Tibial artery (tissue), 4 donors: Measurements from ENCODE around the gene BHMT2.

Experiments
- DNase-seq, 2 donors: peaks; one replicate each; pipeline ENCODE4 v3.0.0-alpha.2; 2019
- H3K27ac ChIP-seq, 2 donors: fragments of 200-600 bp; sonication (generic) in 1 of 2; 1 replicate in 1 of 2; 2 replicates in 1 of 2; pipeline ENCODE4 v1.5.1; 2018 to 2019; ENCODE audit warnings: mild to moderate bottlenecking in 1 of 2
- H3K27me3 ChIP-seq, 2 donors: fragments of 200-600 bp; sonication (generic) in 1 of 2; one replicate each; pipeline versions ENCODE4 v1.5.1 to v1.6.0; 2016 to 2019
- H3K36me3 ChIP-seq, 3 donors: fragments of 200-600 bp; sonication (generic) in 2 of 3; one replicate each; pipeline ENCODE4 v1.5.1; 2016 to 2019; ENCODE audit warnings: mild to moderate bottlenecking in 2 of 3
- H3K4me1 ChIP-seq, 4 donors: fragments of 200-600 bp; sonication (generic) in 2 of 4; 1 replicate in 3 of 4; 2 replicates in 1 of 4; pipeline ENCODE4 v1.5.1; 2016 to 2019
- H3K4me3 ChIP-seq, 2 donors: fragments of 200-600 bp; sonication (generic) in 1 of 2; 1 replicate in 1 of 2; 2 replicates in 1 of 2; pipeline ENCODE4 v1.5.1; 2018 to 2019; ENCODE audit warnings: mild to moderate bottlenecking in 2 of 2
- H3K9me3 ChIP-seq, 3 donors: fragments of 200-600 bp; sonication (generic) in 1 of 3; one replicate each; pipeline ENCODE4 v1.5.1; 2016 to 2019
- CTCF ChIP-seq, 2 experiments: fragments of 200-600 bp in 1 of 2; fragments of 450-650 bp in 1 of 2; IDR thresholded peaks; one replicate each; pipeline ENCODE4 v1.5.1; 2017 to 2019; ENCODE audit warnings: antibody characterized with exemption in 2 of 2, mild to moderate bottlenecking in 1 of 2, moderate library complexity in 1 of 2
- intact Hi-C: fragments of 100-400 bp; cut with DNase I; formaldehyde crosslinking; loops from one replicate; pipeline ENCODE4 v1.15.0; 2023; ENCODE audit warnings: low total_unique reads

Gene BHMT2

DNA sequence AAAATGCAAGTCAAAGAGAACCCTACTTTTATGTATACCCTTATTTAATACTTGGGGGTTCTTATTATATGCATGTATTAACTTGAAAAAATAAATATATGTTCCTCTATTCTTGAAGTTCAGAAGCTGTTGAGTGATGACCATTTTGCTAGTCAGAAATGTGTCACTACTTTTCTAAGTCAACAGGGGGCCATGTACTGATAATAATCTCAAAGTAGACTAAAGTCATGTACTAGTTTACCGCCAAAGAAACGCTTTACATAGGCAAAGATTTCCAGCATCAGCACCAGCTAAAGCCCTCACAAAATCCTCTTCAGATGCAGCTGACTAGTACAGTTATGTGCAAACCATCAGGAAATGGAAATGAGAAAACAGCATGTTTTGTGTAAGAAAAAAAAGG, 36.3 kb downstream of the BHMT2 start:
- Histone ChIP-seq H3K4me3 (no peak overlapping the region), H3K27me3 (peaks cover 0 to 10% of the 10 kb centered on the region in 2 donors), H3K27ac (no peak overlapping the region), H3K4me1 (peaks cover 0 to 16% (median 7%) of the 10 kb centered on the region in 4 donors), H3K36me3 (no peaks in the 10 kb centered on the region), H3K9me3 (no peaks in the 10 kb centered on the region)
- DNase-seq, result no peak
- intact Hi-C loops, result no loop called here
- no peak for TF ChIP-seq CTCF (IDR thresholded peaks at IDR 0.05)

GRCh38 chr5:79107020-79107796, 37.6 kb downstream of the BHMT2 start:
- Histone ChIP-seq H3K9me3 (no peaks in the 10 kb centered on the region), H3K27me3 (peaks cover 0 to 22% of the 10 kb centered on the region in 2 donors), H3K27ac (no peak overlapping the region), H3K36me3 (no peaks in the 10 kb centered on the region), H3K4me3 (no peak overlapping the region), H3K4me1 (peaks cover 0 to 25% (median 10%) of the 10 kb centered on the region in 4 donors)
- DNase-seq, result no peak
- TF ChIP-seq CTCF (IDR thresholded peaks at IDR 0.05), result no peak
- intact Hi-C loops, result no loop called here

GRCh38 chr5:79108086-79108485, 38.5 kb downstream of the BHMT2 start:
- Histone ChIP-seq H3K27me3 (peaks cover 0 to 31% of the 10 kb centered on the region in 2 donors), H3K27ac (no peak overlapping the region)

DNA sequence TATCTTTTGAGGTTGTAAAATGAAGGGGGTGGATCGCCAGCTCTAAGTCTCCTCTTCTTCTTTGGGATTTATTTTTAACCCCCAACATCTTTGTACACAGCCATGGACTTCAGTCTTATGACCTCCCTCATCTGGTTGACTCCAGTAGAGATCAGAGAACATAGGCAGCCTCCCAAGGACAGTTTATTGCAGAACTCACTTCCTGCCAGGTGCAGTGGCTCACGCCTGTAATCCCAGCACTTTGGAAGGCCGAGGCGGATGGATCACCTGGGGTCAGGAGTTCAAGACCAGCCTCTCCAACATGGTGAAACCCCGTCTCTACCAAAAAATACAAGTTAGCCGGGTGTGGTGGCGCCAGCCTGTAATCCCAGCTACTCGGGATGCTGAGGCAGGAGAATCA, 39.2 kb downstream of the BHMT2 start:
- Histone ChIP-seq H3K36me3 (no peaks in the 10 kb centered on the region), H3K9me3 (no peaks in the 10 kb centered on the region), H3K4me3 (no peak overlapping the region), H3K27ac (no peak overlapping the region), H3K4me1 (peaks cover 0 to 29% (median 11%) of the 10 kb centered on the region in 4 donors), H3K27me3 (peaks cover 0 to 31% of the 10 kb centered on the region in 2 donors)
- no peak for DNase-seq
- no peak for TF ChIP-seq CTCF (IDR thresholded peaks at IDR 0.05)
- intact Hi-C loops, result no loop called here

More at GRCh38 chr5:79108086-79108485, 38.5 kb downstream of the BHMT2 start:
- no peak overlapping the region for H3K4me3 ChIP-seq
- H3K4me1 ChIP-seq, result peaks cover 0 to 29% (median 11%) of the 10 kb centered on the region in 4 donors
- intact Hi-C loops, result no loop called here
- H3K36me3 ChIP-seq, result no peaks in the 10 kb centered on the region
- no peak for DNase-seq
- no peaks in the 10 kb centered on the region for H3K9me3 ChIP-seq
- TF ChIP-seq CTCF (IDR thresholded peaks at IDR 0.05), result no peak

DNA sequence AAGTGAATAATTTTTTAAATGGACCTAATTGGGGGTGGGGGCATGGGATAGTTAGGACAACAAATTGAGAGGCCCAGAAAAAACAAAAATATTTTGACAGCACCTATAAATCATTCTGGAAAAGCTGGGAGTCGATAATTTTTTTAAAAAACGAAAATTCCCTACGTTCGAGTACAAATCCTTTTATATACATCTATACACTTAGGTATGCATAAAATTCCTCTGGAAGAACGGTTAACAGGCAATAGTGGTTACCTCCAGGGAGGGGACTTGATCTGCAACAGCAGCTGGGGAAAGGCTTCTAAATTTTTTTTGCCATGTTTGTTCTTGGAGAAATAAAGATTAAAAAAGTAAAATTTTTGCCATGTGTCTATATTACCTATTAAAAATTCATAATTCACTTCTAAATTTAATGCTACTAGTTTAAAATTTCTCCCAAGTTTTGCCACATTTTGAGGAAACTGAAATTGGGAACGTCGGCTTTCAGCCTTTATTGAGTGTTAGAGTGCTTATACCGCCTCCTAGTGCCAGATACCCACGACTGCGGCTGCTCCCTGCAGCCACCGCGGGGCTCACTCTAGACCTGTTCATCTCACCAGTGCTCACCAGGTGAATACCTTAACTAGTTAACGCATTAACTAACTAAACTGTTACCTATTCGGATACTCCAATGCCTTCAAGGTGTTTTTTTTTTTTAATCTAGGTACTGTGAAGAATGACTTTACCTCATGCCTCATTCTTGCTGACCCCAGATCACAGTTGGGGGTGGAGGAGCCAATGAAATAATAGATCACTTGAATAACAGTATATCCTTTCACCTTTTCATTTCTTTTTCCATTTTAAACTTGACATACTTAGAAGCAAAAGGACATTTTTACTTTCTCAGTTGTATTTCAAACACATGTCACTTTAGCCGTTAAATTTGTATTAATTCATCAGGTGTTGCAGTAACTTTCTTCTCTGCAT, 40.2 kb downstream of the BHMT2 start:
- Histone ChIP-seq H3K27ac (no peak overlapping the region), H3K4me3 (no peak overlapping the region), H3K4me1 (peaks cover 0 to 29% (median 11%) of the 10 kb centered on the region in 4 donors), H3K36me3 (no peaks in the 10 kb centered on the region), H3K27me3 (peaks cover 0 to 34% of the 10 kb centered on the region in 2 donors), H3K9me3 (no peaks in the 10 kb centered on the region)
- DNase-seq, result no peak
- TF ChIP-seq CTCF (IDR thresholded peaks at IDR 0.05), result no peak
- intact Hi-C loops, result no loop called here
